ENCODE results near the gene DTNBP1. TPM values are rescaled to one million over a fixed set of nuclear protein-coding genes. Genes with fewer than 3 reads are reported as not detected.
A peak's percentile ranks its signal among the peaks of the same experiment; 100 is the strongest.

Gene DTNBP1
- total RNA-seq, 2 experiments from 2014 or later: 18.4 to 23.4 TPM

DNA sequence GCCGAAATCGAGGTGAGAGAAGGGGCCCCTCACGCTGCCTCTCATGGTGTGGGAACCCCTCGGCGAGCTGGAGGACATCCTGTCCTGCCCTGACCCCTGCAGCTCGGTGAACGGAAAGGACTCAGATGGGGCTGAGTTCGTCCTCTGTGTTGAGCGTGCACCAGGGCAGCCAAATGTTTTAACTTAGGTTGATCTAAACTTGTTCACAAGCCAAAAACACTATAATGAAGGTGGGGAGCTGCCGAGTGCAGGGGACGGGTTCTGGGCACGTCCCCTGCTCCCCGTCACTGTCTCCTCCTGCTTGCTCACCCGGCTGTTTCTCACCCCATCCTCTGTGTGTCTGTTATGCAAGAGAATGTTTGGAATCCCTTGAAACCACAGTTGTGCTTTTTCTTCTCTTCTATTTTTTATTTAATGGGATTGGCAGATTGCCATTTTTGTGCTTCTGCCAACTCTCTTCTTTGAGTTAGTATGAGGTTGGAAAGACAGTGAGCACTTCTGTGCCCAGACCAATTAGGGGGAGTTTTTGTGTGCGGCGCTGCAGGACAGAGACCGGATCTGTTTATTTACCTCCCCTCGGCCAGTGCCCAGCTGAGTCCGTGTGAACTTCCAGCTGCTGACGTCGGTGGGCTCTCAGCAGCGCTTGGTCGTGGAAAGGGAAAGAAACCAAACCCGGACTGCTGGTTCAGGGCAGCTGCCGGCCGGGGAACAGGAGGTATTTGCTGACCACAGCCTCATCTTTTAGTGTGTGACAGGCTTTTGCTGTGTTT is 158.1 kb downstream of the DTNBP1 start:
- Mint-ChIP-seq H3K9me3 (ENCODE audit: low read depth) (no peaks in the 10 kb centered on the region), H3K36me3 (ENCODE audit: low read depth) (peaks cover 69% of the 10 kb centered on the region), H3K27me3 (no peaks in the 10 kb centered on the region), H3K4me1 (peaks cover 2% of the 10 kb centered on the region), H3K4me3 (no peak overlapping the region), H3K27ac (no peak overlapping the region)
- POLR2A ChIA-PET: no interaction called here
- ATAC-seq: no peak
- intact Hi-C loops (cut with DNase I, micrococcal nuclease): no loop called here
- DNase-seq: no peak
- CTCF ChIA-PET: no interaction called here

DNA sequence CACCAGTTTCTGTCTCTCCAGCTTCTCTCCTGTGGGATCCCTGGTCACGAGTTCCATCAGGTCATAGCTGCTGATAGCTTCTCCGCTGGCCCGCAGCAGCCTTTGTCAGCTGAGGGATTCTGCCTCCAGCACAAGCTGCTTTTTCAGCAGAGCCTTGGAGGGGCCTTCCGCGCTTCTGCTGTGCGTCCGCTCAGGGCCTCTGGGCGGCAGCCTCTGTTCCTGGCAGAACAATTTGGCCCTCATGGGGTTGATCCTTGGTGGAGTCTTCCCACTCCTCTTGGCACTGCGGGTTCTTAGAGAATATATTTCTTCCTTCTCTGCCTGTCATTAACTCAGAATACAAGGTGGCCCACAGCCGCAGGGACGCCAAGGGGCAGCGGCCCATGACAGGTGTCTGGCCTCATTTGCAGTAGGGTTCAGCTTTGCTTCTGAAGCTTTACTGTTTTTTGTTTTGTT is 158.8 kb downstream of the DTNBP1 start:
- H3K36me3 Mint-ChIP-seq (ENCODE audit: low read depth): peaks cover 71% of the 10 kb centered on the region
- H3K9me3 Mint-ChIP-seq (ENCODE audit: low read depth): no peaks in the 10 kb centered on the region
- no peak overlapping the region for H3K4me3 Mint-ChIP-seq
- peaks cover 2% of the 10 kb centered on the region for H3K4me1 Mint-ChIP-seq
- H3K27ac Mint-ChIP-seq: no peak overlapping the region
- ChIA-PET CTCF (interaction anchor here (0.8 kb wide), 1 partner anchor 47 kb away, joined by 4 read pairs; no protein-coding TSS in a partner anchor), POLR2A (no interaction called here)
- H3K27me3 Mint-ChIP-seq: no peaks in the 10 kb centered on the region
- intact Hi-C loops (cut with DNase I, micrococcal nuclease): no loop called here
- no peak for ATAC-seq
- no peak for DNase-seq

DNA sequence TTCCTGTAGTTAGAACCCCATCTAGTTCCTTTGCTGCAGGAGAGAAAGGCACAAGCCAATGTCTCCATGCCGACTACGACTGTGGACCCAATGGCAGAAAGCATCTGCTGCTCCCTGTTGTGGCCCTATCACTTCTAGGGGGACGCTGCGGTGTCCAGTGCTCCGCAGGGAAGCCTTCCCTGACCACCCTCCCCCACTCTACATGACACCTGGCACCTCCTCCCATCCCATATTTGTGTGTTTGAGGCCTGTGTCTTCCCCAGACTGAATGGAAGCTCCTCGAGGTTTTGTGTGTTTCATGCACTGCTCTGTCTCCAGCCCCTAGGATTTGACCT is 159.5 kb downstream of the DTNBP1 start:
- ATAC-seq (no peak), DNase-seq (no peak)
- H3K4me3 Mint-ChIP-seq: no peak overlapping the region
- no peaks in the 10 kb centered on the region for H3K27me3 Mint-ChIP-seq
- intact Hi-C loops (cut with DNase I, micrococcal nuclease): no loop called here
- no peak overlapping the region for H3K27ac Mint-ChIP-seq
- ChIA-PET CTCF (interaction anchor here (0.8 kb wide), 1 partner anchor 48 kb away, joined by 4 read pairs; no protein-coding TSS in a partner anchor), POLR2A (no interaction called here)
- H3K4me1 Mint-ChIP-seq: no peaks in the 10 kb centered on the region
- peaks cover 72% of the 10 kb centered on the region for H3K36me3 Mint-ChIP-seq (ENCODE audit: low read depth)
- H3K9me3 Mint-ChIP-seq (ENCODE audit: low read depth): no peaks in the 10 kb centered on the region

DNA sequence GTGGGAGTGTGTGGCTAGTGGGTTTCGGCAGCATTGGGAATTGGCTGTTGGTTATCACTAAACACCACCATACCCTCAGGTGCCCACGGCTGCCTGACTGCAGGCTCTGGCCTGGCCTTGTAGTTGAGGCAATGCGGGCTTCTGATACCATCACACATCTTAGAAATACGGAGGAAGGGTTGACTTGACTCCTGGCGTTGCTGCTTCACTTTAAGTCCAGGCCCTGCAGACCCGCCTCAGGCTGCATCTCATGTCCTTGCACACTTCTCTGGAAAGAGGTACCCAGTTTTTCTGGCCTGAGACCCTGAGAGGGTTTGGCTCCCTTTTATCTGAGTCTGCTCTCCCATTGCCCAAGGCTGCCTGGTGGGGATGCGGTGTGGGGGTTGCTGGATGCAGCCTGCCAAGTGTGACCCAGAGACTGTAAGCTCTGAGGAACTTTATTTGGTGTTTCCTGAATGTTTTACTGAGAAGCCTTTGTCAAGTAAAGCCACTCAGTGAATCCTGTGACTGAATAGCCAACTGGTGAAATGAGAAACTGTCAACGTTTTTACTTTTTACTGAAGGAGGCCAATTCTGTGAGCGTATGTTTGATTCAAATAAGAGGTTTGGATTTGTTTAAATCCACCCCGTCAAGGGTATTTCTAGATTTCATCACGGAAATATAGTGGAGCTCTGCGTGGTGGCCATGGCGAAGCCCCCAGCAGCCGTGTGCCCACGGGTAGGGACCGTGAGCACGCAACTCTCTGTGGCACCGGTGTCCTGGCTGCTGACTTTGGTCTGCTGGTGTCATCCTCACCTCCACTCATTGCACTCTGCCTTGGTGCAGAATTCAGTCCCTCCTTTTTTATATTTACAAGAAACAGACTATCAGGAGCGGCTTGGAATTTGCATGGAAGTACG is 160.1 kb downstream of the DTNBP1 start:
- H3K9me3 Mint-ChIP-seq (ENCODE audit: low read depth): no peaks in the 10 kb centered on the region
- no peaks in the 10 kb centered on the region for H3K4me1 Mint-ChIP-seq
- DNase-seq: no peak
- POLR2A ChIA-PET: no interaction called here
- CTCF ChIA-PET: no interaction called here
- H3K27me3 Mint-ChIP-seq: no peaks in the 10 kb centered on the region
- ATAC-seq: no peak
- peaks cover 75% of the 10 kb centered on the region for H3K36me3 Mint-ChIP-seq (ENCODE audit: low read depth)
- H3K27ac Mint-ChIP-seq: no peak overlapping the region
- intact Hi-C loops (cut with DNase I, micrococcal nuclease): no loop called here
- no peak overlapping the region for H3K4me3 Mint-ChIP-seq

DNA sequence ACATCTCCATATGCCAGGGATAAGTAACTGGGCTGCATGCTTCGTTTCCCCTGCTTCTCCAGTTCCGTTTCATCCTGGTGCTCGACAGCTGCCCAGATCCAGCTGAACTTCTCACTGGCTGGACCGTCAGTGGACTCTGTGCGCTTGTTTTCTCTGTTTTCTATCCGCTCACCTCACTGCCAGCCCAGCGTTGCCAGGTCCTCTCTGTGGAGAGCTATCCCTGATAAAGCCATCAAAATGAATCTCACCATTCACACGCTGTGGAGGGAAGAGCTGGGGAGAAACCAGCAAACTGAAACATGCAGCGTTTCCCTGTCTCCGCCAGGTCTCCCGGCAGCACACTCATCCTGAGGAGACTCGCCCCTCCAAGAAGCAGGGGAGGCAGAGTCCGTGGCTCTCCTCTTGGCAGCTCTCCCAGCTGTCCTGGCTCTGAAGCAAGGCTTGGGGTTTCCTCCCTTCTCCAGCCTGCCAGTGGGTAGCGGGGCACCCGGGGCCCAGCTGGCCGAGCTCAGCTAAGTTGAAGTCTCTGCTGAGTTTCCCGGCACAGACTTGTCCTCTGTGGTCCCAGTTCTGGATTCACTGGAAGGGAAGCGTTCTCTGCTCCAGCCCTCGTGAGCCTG is 160.9 kb downstream of the DTNBP1 start:
- no peaks in the 10 kb centered on the region for H3K9me3 Mint-ChIP-seq (ENCODE audit: low read depth)
- no peak overlapping the region for H3K27ac Mint-ChIP-seq
- intact Hi-C loops (cut with DNase I, micrococcal nuclease): no loop called here
- POLR2A ChIA-PET: no interaction called here
- peaks cover 74% of the 10 kb centered on the region for H3K36me3 Mint-ChIP-seq (ENCODE audit: low read depth)
- no peaks in the 10 kb centered on the region for H3K4me1 Mint-ChIP-seq
- DNase-seq (no peak), ATAC-seq (no peak)
- CTCF ChIA-PET: interaction anchor here (0.6 kb wide), 1 partner anchor 1027 kb away, joined by 3 read pairs; no protein-coding TSS in a partner anchor
- no peaks in the 10 kb centered on the region for H3K27me3 Mint-ChIP-seq
- H3K4me3 Mint-ChIP-seq: no peak overlapping the region

DNA sequence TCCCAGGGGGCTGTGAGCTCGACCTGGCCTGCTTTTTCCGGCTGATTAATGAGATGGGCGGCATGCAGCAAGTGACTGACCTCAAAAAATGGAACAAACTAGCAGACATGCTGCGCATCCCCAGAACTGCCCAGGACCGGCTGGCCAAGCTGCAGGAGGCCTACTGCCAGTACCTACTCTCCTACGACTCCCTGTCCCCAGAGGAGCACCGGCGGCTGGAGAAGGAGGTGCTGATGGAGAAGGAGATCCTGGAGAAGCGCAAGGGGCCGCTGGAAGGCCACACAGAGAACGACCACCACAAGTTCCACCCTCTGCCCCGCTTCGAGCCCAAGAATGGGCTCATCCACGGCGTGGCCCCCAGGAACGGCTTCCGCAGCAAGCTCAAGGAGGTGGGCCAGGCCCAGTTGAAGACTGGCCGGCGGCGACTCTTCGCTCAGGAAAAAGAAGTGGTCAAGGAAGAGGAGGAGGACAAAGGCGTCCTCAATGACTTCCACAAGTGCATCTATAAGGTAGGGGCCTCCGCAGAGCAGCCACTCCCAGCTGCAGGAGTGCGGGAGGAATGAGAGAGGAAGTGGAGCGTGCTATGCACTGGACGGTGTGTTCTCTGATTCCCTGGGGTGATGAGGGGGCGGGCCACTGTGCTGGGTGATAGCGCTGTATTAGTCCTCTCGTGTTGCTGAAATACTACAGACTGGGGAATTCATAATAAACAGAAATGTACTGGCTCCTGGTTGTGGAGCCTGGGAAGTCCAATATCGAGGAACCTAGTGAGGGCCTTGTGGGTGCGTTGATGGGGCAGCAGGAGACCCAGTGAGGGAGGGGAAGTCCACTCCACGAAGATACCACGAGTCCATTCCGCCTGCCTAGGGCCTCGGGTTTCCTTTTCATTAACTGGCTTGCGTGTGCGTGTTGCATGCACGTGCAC is 161.7 kb downstream of the DTNBP1 start:
- ATAC-seq: no peak
- Mint-ChIP-seq H3K4me1 (no peaks in the 10 kb centered on the region), H3K36me3 (ENCODE audit: low read depth) (peaks cover 70% of the 10 kb centered on the region), H3K27me3 (no peaks in the 10 kb centered on the region), H3K27ac (no peak overlapping the region), H3K9me3 (ENCODE audit: low read depth) (no peaks in the 10 kb centered on the region), H3K4me3 (no peak overlapping the region)
- no peak for DNase-seq
- CTCF ChIA-PET: interaction anchor here (0.6 to 0.7 kb wide), 2 partner anchors 235 to 1027 kb away, joined by 3 read pairs; no protein-coding TSS in a partner anchor
- POLR2A ChIA-PET: no interaction called here
- intact Hi-C loops (cut with DNase I, micrococcal nuclease): no loop called here

DNA sequence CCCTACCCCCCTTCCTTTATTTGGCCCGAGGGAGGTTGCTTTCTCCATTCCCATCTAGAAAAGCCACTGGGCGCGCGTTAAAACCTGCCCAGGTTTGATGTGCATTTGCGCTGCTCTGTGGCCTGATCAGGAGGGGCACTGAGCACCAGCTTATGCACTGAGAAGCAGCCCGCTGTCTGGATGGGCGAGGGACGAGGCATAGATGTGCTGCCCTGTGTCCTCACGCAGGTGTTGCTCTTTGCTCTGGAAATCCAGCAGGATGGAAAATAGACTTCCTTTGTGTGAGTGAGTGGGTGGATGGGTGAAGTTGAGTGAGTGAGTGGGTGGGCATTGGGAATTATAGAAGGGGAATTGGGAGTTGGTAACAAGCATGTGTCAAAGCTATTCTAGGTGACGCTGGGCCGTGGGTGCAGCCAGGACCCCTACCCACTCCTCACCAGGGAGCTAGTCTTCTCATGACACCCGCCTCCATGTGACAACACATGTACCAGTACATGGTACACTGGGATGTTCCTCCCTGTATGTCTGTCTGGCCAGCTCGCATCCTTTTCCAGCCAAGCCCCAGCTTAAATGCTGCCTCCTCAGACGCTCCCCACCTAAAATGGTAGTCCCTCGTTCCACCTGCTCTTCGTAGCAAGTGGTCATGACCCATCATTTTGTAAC is 162.6 kb downstream of the DTNBP1 start:
- Mint-ChIP-seq H3K36me3 (ENCODE audit: low read depth) (peaks cover 74% of the 10 kb centered on the region), H3K4me1 (no peaks in the 10 kb centered on the region), H3K4me3 (no peak overlapping the region), H3K27me3 (no peaks in the 10 kb centered on the region), H3K9me3 (ENCODE audit: low read depth) (no peaks in the 10 kb centered on the region), H3K27ac (no peak overlapping the region)
- no peak for DNase-seq
- intact Hi-C loops (cut with DNase I, micrococcal nuclease): no loop called here
- CTCF ChIA-PET: no interaction called here
- POLR2A ChIA-PET: no interaction called here
- no peak for ATAC-seq

DNA sequence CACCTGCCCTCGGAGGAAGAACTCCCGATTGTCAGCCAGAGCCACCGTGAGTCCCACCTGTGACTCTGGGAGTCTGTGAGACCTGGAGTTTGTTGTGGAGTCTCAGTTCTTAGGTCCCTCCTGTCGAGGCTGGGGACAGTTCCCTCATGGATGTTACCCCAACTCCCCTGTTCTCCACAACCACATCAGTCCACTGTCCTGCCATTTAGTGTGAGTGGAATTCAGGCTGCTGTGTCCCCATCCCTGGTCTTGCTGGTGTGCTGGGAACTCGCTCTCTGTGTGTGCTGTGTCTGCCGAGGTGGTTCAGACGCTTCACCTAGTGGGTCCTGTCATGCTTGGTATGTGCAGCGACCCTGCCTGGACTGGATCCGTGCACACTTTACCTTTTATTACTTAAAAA is 163.2 kb downstream of the DTNBP1 start:
- POLR2A ChIA-PET: no interaction called here
- Mint-ChIP-seq H3K27ac (no peak overlapping the region), H3K36me3 (ENCODE audit: low read depth) (peaks cover 72% of the 10 kb centered on the region), H3K4me3 (no peak overlapping the region), H3K27me3 (no peaks in the 10 kb centered on the region), H3K4me1 (no peaks in the 10 kb centered on the region), H3K9me3 (ENCODE audit: low read depth) (no peaks in the 10 kb centered on the region)
- ATAC-seq (no peak), DNase-seq (no peak)
- CTCF ChIA-PET: no interaction called here
- intact Hi-C loops (cut with DNase I, micrococcal nuclease): no loop called here

DNA sequence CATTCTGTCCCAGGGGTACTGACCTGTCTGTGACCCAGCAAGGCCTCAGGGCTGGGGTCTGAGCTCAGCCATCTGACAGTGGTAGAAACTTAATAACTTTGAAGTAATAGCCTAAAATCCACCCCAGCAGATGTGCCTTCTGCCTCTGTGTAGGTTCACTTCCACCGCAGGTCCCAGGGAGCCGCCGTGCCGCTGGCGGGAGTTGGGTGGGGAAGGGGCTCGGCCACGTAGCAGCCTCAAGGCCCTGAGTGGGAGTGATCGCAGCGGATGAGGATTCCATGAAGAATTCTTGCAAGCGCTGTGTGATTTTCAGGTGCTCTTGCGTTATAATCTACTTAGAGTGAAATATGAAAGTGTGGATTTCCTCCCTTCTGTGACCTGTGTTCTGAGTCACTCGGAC is 163.7 kb downstream of the DTNBP1 start:
- intact Hi-C loops (cut with DNase I, micrococcal nuclease): no loop called here
- DNase-seq (peak; percentile 1), ATAC-seq (no peak)
- Mint-ChIP-seq H3K27ac (no peak overlapping the region), H3K27me3 (no peaks in the 10 kb centered on the region), H3K4me3 (no peak overlapping the region), H3K36me3 (ENCODE audit: low read depth) (peaks cover 67% of the 10 kb centered on the region), H3K4me1 (no peaks in the 10 kb centered on the region), H3K9me3 (ENCODE audit: low read depth) (no peaks in the 10 kb centered on the region)
- ChIA-PET CTCF (no interaction called here), POLR2A (no interaction called here)

DNA sequence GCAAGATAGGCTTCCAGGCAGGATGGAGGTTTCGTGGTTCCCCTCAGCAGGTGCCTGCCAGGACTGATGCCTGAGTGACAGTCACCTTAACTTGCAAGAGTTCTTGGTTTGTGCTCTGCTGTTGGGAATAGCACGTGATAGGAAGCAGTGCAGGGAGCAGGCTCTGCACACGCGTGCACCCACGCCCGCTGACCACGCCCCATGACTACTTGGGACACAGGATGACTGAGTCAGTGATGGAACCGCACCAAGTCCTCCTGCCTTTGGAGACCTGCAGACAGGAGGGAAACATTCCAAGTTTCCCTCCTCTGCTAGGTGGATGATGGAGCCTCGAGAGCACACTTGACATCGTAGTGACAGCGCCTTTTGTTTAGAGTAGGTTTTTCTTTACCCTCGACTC is 164.2 kb downstream of the DTNBP1 start:
- intact Hi-C loops (cut with DNase I, micrococcal nuclease): no loop called here
- no peak overlapping the region for H3K4me3 Mint-ChIP-seq
- H3K27ac Mint-ChIP-seq: no peak overlapping the region
- H3K9me3 Mint-ChIP-seq (ENCODE audit: low read depth): no peaks in the 10 kb centered on the region
- no peak for ATAC-seq
- H3K36me3 Mint-ChIP-seq (ENCODE audit: low read depth): peaks cover 66% of the 10 kb centered on the region
- CTCF ChIA-PET: no interaction called here
- peak; percentile 3 for DNase-seq
- H3K4me1 Mint-ChIP-seq: no peaks in the 10 kb centered on the region
- POLR2A ChIA-PET: no interaction called here
- no peaks in the 10 kb centered on the region for H3K27me3 Mint-ChIP-seq
